HepG2 (cell line): ENCODE measurements around the gene CCL19. TPM values are rescaled to one million over a fixed set of nuclear protein-coding genes. Genes with fewer than 3 reads are reported as not detected.

Experiments
- ATAC-seq: fragments of 200-7000 bp; cut with Tn5 transposase; 3 replicates; pipeline ENCODE4 v1.9.1; 2020; ENCODE audit warnings: mild to moderate bottlenecking, moderate library complexity
- BruUV-seq: library from RNA; stranded (reverse); fragments of 400-500 nt; replicated peaks from 2 replicates; lab custom pipeline; 2021; lab: Mats Ljungman, UMichigan
- CTCF ChIA-PET: fragments of 300-600 bp; formaldehyde crosslinking; extraction: SDS; loops from one replicate; lab custom pipeline; 2021; ENCODE audit warnings: low total read pairs, inconsistent platforms, low intra/inter-chr PET ratio; lab: Yijun Ruan, JAX
- POLR2A ChIA-PET: fragments of 350-600 bp; sonication (Branson Sonifier 250); formaldehyde crosslinking; loops from one replicate; lab custom pipeline; 2020; ENCODE audit warnings: antibody characterized with exemption, inconsistent platforms; lab: Yijun Ruan, JAX
- DNase-seq: peaks from one replicate; pipeline ENCODE4 v3.0.0-alpha.2; 2015; ENCODE audit warnings: low spot score
- FAIRE-seq: peaks from 3 replicates; lab custom pipeline; 2011; peaks lifted over from hg19 to GRCh38; lab: Jason Lieb, UNC
- H2AFZ ChIP-seq: one replicate; pipeline ENCODE4 v1.6.1; 2011; ENCODE audit warnings: low read length, inconsistent platforms
- H3K27ac ChIP-seq: fragments of 300-600 bp; 3 replicates; pipeline ENCODE4 v1.8.0; 2011; ENCODE audit warnings: mixed run types, mild to moderate bottlenecking, mixed read lengths, low read length, inconsistent platforms; ENCODE audit not compliant: insufficient read depth; ENCODE audit errors: extremely low read length
- H3K27me3 ChIP-seq, 2 experiments: fragments of 200-600 bp in 1 of 2; 2 replicates in 1 of 2; 3 replicates in 1 of 2; pipeline versions ENCODE4 v1.6.0 to v1.8.0; 2011; ENCODE audit warnings: low read length in 2 of 2, mild to moderate bottlenecking in 2 of 2, moderate library complexity in 2 of 2, inconsistent platforms in 1 of 2; ENCODE audit not compliant: insufficient read depth in 2 of 2, control insufficient read depth in 1 of 2
- H3K36me3 ChIP-seq, 2 experiments: fragments of 200-600 bp in 1 of 2; replicated peaks in 1 of 2; 2 replicates in 1 of 2; 3 replicates in 1 of 2; pipeline versions ENCODE4 v1.5.1 to v1.8.0; 2011; ENCODE audit warnings: low read length in 2 of 2, inconsistent platforms in 1 of 2; ENCODE audit not compliant: insufficient read depth in 2 of 2, control insufficient read depth in 1 of 2
- H3K4me1 ChIP-seq: 2 replicates; pipeline ENCODE4 v1.5.1; 2012; ENCODE audit warnings: low read length, inconsistent platforms; ENCODE audit not compliant: insufficient read depth
- H3K4me2 ChIP-seq: 2 replicates; pipeline ENCODE4 v1.6.0; 2011; ENCODE audit warnings: low read depth, low read length, inconsistent platforms
- H3K4me3 ChIP-seq, 3 experiments: fragments of 200-600 bp in 1 of 3; sonication (generic), shearing (Covaris generic) in 1 of 3; replicated peaks in 1 of 3; 2 replicates each; pipeline ENCODE4 v1.5.1; 2011 to 2016; ENCODE audit warnings: low read length in 3 of 3, inconsistent platforms in 2 of 3, low read depth in 2 of 3, mild to moderate bottlenecking in 2 of 3, control low read depth in 1 of 3, mixed read lengths in 1 of 3; ENCODE audit not compliant: insufficient read depth in 1 of 3
- H3K79me2 ChIP-seq: one replicate; pipeline ENCODE4 v1.6.1; 2011; ENCODE audit warnings: low read length, inconsistent platforms; ENCODE audit not compliant: insufficient read depth
- H3K9ac ChIP-seq: 2 replicates; pipeline ENCODE4 v1.6.0; 2011; ENCODE audit warnings: mild to moderate bottlenecking, low read depth, low read length, inconsistent platforms; ENCODE audit not compliant: insufficient read depth
- H3K9me3 ChIP-seq: 2 replicates; pipeline ENCODE4 v1.5.1; 2012; ENCODE audit warnings: mild to moderate bottlenecking, low read length
- H4K20me1 ChIP-seq: 2 replicates; pipeline ENCODE4 v1.6.0; 2011; ENCODE audit warnings: inconsistent platforms, mild to moderate bottlenecking, low read length, moderate library complexity; ENCODE audit not compliant: insufficient read depth
- CEBPZ ChIP-seq: IDR thresholded peaks from 2 replicates; pipeline ENCODE4 v1.6.1; 2012; ENCODE audit warnings: low read length, improper control_type of control experiment
- HIVEP1 ChIP-seq: sonication (generic); formaldehyde crosslinking; IDR thresholded peaks from 2 replicates; pipeline ENCODE4 v1.4.0; 2020; ENCODE audit warnings: mild to moderate bottlenecking, missing genetic modification reagents
- TBP ChIP-seq: sonication (generic); formaldehyde crosslinking; IDR thresholded peaks from 2 replicates; pipeline ENCODE4 v1.5.0; 2020; ENCODE audit warnings: missing genetic modification reagents
- TGIF2 ChIP-seq: IDR thresholded peaks from 2 replicates; pipeline ENCODE4 v1.6.1; 2016; ENCODE audit warnings: control low read depth, missing compliant biosample characterization
- ZBTB39 ChIP-seq: sonication (generic); formaldehyde crosslinking; IDR thresholded peaks from 2 replicates; pipeline ENCODE4 v1.5.0; 2020; ENCODE audit warnings: missing genetic modification reagents
- ZNF503 ChIP-seq: sonication (generic); formaldehyde crosslinking; IDR thresholded peaks from 2 replicates; pipeline ENCODE4 v1.4.0; 2020; ENCODE audit warnings: missing genetic modification reagents
- ZNF644 ChIP-seq: IDR thresholded peaks from 2 replicates; pipeline ENCODE4 v1.6.1; 2016; ENCODE audit warnings: low read depth
- ZNF850 ChIP-seq: sonication (generic); formaldehyde crosslinking; conservative IDR thresholded peaks from 2 replicates; pipeline ENCODE4 v1.9.0; 2021; ENCODE audit warnings: mild to moderate bottlenecking, missing genetic modification reagents
- WGBS: methylation state at CpG from one replicate; pipeline ENCODE4 v1.1.6; 2017; ENCODE audit warnings: low lambda C conversion rate; 5-methylcytosine and 5-hydroxymethylcytosine counted together
- in situ Hi-C: cut with HindIII; loops from 2 replicates; pipeline ENCODE4 v1.10.0; 2017; ENCODE audit warnings: low pct_unique_long_range_greater_than_20kb; ENCODE audit not compliant: extremely low pct_ligation_motif_present
- intact Hi-C: fragments of 100-400 bp; cut with micrococcal nuclease; formaldehyde crosslinking; loops from one replicate; pipeline ENCODE4 v1.10.0; 2022; ENCODE audit not compliant: unreplicated experiment
- polyA plus RNA-seq, 8 experiments: library from polyadenylated mRNA; depleted of rRNA in 3 of 8; stranded (reverse) in 7 of 8; unstranded in 1 of 8; fragments of >200 nt; fragmentation: Illumina TruSeq in 4 of 8; extraction: Trizol in 4 of 8; gene quantifications; 2 replicates each; pipeline versions ENCODE4 v1.2.1 to v1.2.3, GENCODE V29; 2011 to 2016; ENCODE audit warnings: low read depth in 4 of 8, missing spikeins in 1 of 8, mixed read lengths in 1 of 8; ENCODE audit not compliant: insufficient read depth in 1 of 8
- total RNA-seq, 5 experiments: library from RNA; depleted of rRNA; stranded (reverse); fragments of >200 nt; fragmentation: Illumina TruSeq; extraction: Trizol; gene quantifications; 2 replicates each; pipeline ENCODE4 v1.2.3, GENCODE V29; 2016; ENCODE audit warnings: low read depth in 1 of 5
- TF ChIP-seq, protein P1 (sequence below): sonication (generic); formaldehyde crosslinking; IDR thresholded peaks from 2 replicates; pipeline ENCODE4 v1.5.0; 2020; ENCODE audit warnings: mild to moderate bottlenecking, missing genetic modification reagents, borderline replicate concordance

The CCL19 gene
- total and polyA plus RNA-seq, 2 of the 13 experiments (the other 11 are each of a cell fraction or from before 2014, with no cell fraction given), result not detected

GRCh38 chr9:34675869-34676268, 15.2 kb downstream of the CCL19 start (continued):
- no peak for TF ChIP-seq ZBTB39
- TF ChIP-seq, all 625 proteins: peak for 0

- CTCF ChIA-PET, result interaction anchor here (0.7 to 6.1 kb wide), 5 partner anchors 11 to 62 kb away, joined by 3 to 178 read pairs (median 4); no protein-coding TSS in a partner anchor
- intact Hi-C loops (loop anchor here (1.0 kb wide), 2 partner anchors 13 to 27 kb away; no protein-coding TSS in a partner anchor), in situ Hi-C loops (no loop called here)
- TF ChIP-seq ZNF850 (CRISPR knock-in tag) (no peak), ZNF644 (CRISPR knock-in tag) (no peak), ZNF503 (CRISPR knock-in tag) (no peak), TGIF2 (no peak), CEBPZ (no peak), TBP (CRISPR knock-in tag) (no peak), HIVEP1 (CRISPR knock-in tag) (peak; percentile 70; the same call in 1 of the 2 replicates)
- TF ChIP-seq, protein P1, sequence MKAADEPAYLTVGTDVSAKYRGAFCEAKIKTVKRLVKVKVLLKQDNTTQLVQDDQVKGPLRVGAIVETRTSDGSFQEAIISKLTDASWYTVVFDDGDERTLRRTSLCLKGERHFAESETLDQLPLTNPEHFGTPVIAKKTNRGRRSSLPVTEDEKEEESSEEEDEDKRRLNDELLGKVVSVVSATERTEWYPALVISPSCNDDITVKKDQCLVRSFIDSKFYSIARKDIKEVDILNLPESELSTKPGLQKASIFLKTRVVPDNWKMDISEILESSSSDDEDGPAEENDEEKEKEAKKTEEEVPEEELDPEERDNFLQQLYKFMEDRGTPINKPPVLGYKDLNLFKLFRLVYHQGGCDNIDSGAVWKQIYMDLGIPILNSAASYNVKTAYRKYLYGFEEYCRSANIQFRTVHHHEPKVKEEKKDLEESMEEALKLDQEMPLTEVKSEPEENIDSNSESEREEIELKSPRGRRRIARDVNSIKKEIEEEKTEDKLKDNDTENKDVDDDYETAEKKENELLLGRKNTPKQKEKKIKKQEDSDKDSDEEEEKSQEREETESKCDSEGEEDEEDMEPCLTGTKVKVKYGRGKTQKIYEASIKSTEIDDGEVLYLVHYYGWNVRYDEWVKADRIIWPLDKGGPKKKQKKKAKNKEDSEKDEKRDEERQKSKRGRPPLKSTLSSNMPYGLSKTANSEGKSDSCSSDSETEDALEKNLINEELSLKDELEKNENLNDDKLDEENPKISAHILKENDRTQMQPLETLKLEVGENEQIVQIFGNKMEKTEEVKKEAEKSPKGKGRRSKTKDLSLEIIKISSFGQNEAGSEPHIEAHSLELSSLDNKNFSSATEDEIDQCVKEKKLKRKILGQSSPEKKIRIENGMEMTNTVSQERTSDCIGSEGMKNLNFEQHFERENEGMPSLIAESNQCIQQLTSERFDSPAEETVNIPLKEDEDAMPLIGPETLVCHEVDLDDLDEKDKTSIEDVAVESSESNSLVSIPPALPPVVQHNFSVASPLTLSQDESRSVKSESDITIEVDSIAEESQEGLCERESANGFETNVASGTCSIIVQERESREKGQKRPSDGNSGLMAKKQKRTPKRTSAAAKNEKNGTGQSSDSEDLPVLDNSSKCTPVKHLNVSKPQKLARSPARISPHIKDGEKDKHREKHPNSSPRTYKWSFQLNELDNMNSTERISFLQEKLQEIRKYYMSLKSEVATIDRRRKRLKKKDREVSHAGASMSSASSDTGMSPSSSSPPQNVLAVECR (CRISPR knock-in tag), result peak; percentile 19; the same call in 1 of the 2 replicates
These were observed 15.9 kb downstream of the CCL19 start for GRCh38 chr9:34675048-34675714.

More at GRCh38 chr9:34675048-34675714, 15.9 kb downstream of the CCL19 start:
- Histone ChIP-seq H3K4me1 (peaks cover 4% of the 10 kb centered on the region; the same call in 1 of the 2 replicates), H3K4me2 (no peak overlapping the region), H3K9me3 (no peaks in the 10 kb centered on the region), H3K79me2 (no peaks in the 10 kb centered on the region), H3K27me3 (no peaks in the 10 kb centered on the region), H3K27ac (no peak overlapping the region), H4K20me1 (no peaks in the 10 kb centered on the region), H2AFZ (no peak overlapping the region), H3K4me3 (no peak overlapping the region), H3K36me3 (no peaks in the 10 kb centered on the region), H3K9ac (no peak overlapping the region)
- POLR2A ChIA-PET, result interaction anchor here (0.9 to 1.5 kb wide), 2 partner anchors 10 to 27 kb away, joined by 3 to 5 read pairs; no protein-coding TSS in a partner anchor
- BruUV-seq, result no TSS peak
- peak; percentile 99 for ATAC-seq
- DNase-seq, result peak; percentile 80
- WGBS, result 23% methylated on average over 9 of the region's 10 CpGs
- FAIRE-seq, result peak; percentile 78
